Endodermal cell (in vitro differentiated cells): ENCODE data around the gene GCH1. TPM values are rescaled to one million over a fixed set of nuclear protein-coding genes. Genes with fewer than 3 reads are reported as not detected.
"Not testable (repeated sequence)": the region's sequence is repeated elsewhere in the genome, so short reads cannot be mapped to it uniquely, and the experiment has no call there.

ENCODE experiments used
- DNase-seq: peaks from one replicate; pipeline ENCODE4 v3.0.0-alpha.2; 2017
- H3K27ac ChIP-seq: 2 replicates; pipeline ENCODE4 v1.5.1; 2013; ENCODE audit warnings: mild to moderate bottlenecking, low read depth, low read length, moderate library complexity
- H3K27me3 ChIP-seq: 2 replicates; pipeline ENCODE4 v1.6.1; 2013; ENCODE audit warnings: mild to moderate bottlenecking, low read length, moderate library complexity; ENCODE audit not compliant: insufficient read depth, control insufficient read depth, poor library complexity, severe bottlenecking
- H3K36me3 ChIP-seq: 2 replicates; pipeline ENCODE4 v1.7.0; 2013; ENCODE audit warnings: mild to moderate bottlenecking, low read length, moderate library complexity; ENCODE audit not compliant: control insufficient read depth, insufficient read depth
- H3K4me1 ChIP-seq: one replicate; pipeline ENCODE4 v1.7.0; 2013; ENCODE audit warnings: low read length; ENCODE audit not compliant: control insufficient read depth, insufficient read depth
- H3K4me3 ChIP-seq: 2 replicates; pipeline ENCODE4 v1.5.1; 2013; ENCODE audit warnings: mild to moderate bottlenecking, low read length, moderate library complexity
- H3K9ac ChIP-seq: 2 replicates; pipeline ENCODE4 v1.6.1; 2013; ENCODE audit warnings: mild to moderate bottlenecking, low read length, moderate library complexity; ENCODE audit not compliant: poor library complexity, severe bottlenecking; ENCODE audit errors: extremely low read depth
- H3K9me3 ChIP-seq: 2 replicates; pipeline ENCODE4 v1.6.1; 2013; ENCODE audit warnings: mild to moderate bottlenecking, low read length, moderate library complexity; ENCODE audit not compliant: control insufficient read depth
- H3K27ac Mint-ChIP-seq: 2 replicates; pipeline ENCODE4 v1.8.0; 2020; ENCODE audit warnings: mixed read lengths
- H3K27me3 Mint-ChIP-seq: 2 replicates; pipeline ENCODE4 v1.8.0; 2021; ENCODE audit warnings: mild to moderate bottlenecking, mixed read lengths; ENCODE audit not compliant: insufficient read depth
- H3K36me3 Mint-ChIP-seq: 2 replicates; pipeline ENCODE4 v1.8.0; 2020; ENCODE audit warnings: low read depth, mixed read lengths
- H3K4me1 Mint-ChIP-seq: 2 replicates; pipeline ENCODE4 v1.8.0; 2020; ENCODE audit warnings: mixed read lengths
- H3K4me3 Mint-ChIP-seq: 2 replicates; pipeline ENCODE4 v1.8.0; 2020; ENCODE audit warnings: mild to moderate bottlenecking, moderate library complexity, mixed read lengths
- H3K9me3 Mint-ChIP-seq: 2 replicates; pipeline ENCODE4 v1.8.0; 2020; ENCODE audit warnings: mild to moderate bottlenecking, mixed read lengths
- CTCF ChIP-seq: fragments of 200-600 bp; sonication (generic); conservative IDR thresholded peaks from 2 replicates; pipeline ENCODE4 v1.5.0; 2021; ENCODE audit warnings: antibody characterized with exemption, mild to moderate bottlenecking
- WGBS, 2 experiments: methylation state at CpG; one replicate each; pipeline versions ENCODE4 v1.1.5 to v1.1.7; 2013; ENCODE audit warnings: missing lambda C conversion rate in 2 of 2, mixed read lengths in 1 of 2; ENCODE audit not compliant: insufficient coverage in 1 of 2, insufficient read length in 1 of 2; 5-methylcytosine and 5-hydroxymethylcytosine counted together
- total RNA-seq, 2 donors: library from RNA; stranded (reverse); fragmentation: NEBNext Ultra II Directional in 1 of 2; extraction: Animal tissue kit (Norgen Biotek cat#: 25700) in 1 of 2; gene quantifications; 2 replicates in 1 of 2; 3 replicates in 1 of 2; pipeline ENCODE4 v1.2.1, GENCODE V29; 2021

The GCH1 gene
- total RNA-seq, 2 donors from 2014 or later = 18.3 to 18.7 TPM

DNA sequence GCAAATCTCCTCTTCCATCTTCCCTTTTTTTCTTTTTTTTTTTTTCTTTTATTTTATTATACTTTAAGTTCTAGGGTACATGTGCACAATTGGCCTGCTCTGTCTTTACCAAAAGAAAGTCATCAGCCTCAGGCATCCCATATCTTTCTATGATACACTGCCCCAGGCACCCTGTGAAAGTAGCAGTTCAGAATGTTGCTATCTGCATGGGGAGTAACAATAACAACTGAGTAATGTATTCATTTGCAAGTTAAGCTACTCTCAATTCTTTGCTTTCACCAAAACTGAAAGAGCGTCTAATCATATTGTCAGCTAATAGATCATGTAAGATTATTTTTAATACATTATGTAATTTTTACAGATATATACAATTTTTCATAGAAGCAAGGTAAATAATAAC, 13.5 kb upstream of the GCH1 start:
- H3K36me3 Mint-ChIP-seq = no peaks in the 10 kb centered on the region
- no peak for DNase-seq
- no peaks in the 10 kb centered on the region for H3K9me3 Mint-ChIP-seq
- TF ChIP-seq CTCF = no peak
- no peak overlapping the region for H3K4me3 Mint-ChIP-seq
- WGBS, 2 experiments = no CpG with 5 or more reads among the region's 1 CpG
- no peak overlapping the region for H3K9ac ChIP-seq
- peaks cover 2% of the 10 kb centered on the region for H3K27me3 Mint-ChIP-seq
- peaks cover 6% of the 10 kb centered on the region for H3K4me1 Mint-ChIP-seq
- H3K27ac Mint-ChIP-seq = no peak overlapping the region
- H3K27ac ChIP-seq = no peak overlapping the region
- no peak overlapping the region for H3K4me3 ChIP-seq
- H3K36me3 ChIP-seq = no peaks in the 10 kb centered on the region
- H3K4me1 ChIP-seq = no peaks in the 10 kb centered on the region
- no peaks in the 10 kb centered on the region for H3K9me3 ChIP-seq
- H3K27me3 ChIP-seq = no peaks in the 10 kb centered on the region

DNA sequence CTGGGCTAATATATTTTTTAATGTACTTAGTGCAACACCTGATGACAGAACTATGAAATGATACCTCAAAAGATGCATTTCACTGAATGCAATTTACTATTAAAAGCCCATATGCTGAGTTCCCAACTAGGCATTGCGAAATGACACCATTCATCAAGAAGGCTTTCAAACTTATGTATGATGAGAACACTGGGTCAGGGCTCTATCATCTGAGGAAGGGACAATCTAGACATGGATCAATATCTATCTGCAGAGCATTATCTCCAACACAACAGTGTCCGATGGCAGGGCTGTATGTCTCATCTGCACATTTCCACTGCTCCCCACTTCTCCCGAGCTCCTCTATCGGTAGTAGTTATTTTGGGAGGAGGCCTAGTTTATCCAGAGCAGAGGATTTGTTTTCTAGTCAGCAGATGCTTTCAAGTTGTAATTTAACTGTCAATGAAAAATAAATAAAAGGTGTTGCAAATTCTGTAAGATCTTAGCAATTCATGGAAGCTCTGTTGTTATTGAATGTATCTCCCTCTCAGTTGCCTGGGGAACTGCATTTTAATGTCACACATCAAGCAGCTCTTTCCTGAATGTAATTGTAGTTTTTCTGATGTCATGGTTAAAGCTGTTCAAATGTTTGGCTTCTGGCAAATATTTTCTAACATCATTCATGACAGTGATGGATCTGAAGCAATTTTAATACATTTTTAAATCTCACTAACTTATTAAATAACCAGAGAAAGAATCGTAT, 7.4 kb upstream of the GCH1 start:
- Histone ChIP-seq H3K4me1 (no peaks in the 10 kb centered on the region), H3K36me3 (no peaks in the 10 kb centered on the region), H3K27ac (no peak overlapping the region), H3K27me3 (peaks cover 7% of the 10 kb centered on the region), H3K9me3 (no peaks in the 10 kb centered on the region), H3K9ac (no peak overlapping the region), H3K4me3 (no peak overlapping the region)
- 97% methylated on average over 5 of the region's 5 CpGs; no CpG with 5 or more reads in 1 of the 2 experiments for WGBS, 2 experiments
- DNase-seq = no peak
- H3K9me3 Mint-ChIP-seq = no peaks in the 10 kb centered on the region
- H3K27me3 Mint-ChIP-seq = peaks cover 17% of the 10 kb centered on the region
- no peak overlapping the region for H3K4me3 Mint-ChIP-seq
- no peak overlapping the region for H3K27ac Mint-ChIP-seq
- no peak for TF ChIP-seq CTCF
- no peaks in the 10 kb centered on the region for H3K36me3 Mint-ChIP-seq
- peaks cover 6% of the 10 kb centered on the region for H3K4me1 Mint-ChIP-seq

- H3K27ac Mint-ChIP-seq, H3K36me3 Mint-ChIP-seq, H3K9me3 Mint-ChIP-seq, H3K36me3 ChIP-seq, H3K9me3 ChIP-seq, H3K4me1 ChIP-seq, DNase-seq, H3K9ac ChIP-seq, H3K4me1 Mint-ChIP-seq, H3K4me3 ChIP-seq, H3K27ac ChIP-seq, H3K4me3 Mint-ChIP-seq: not testable (repeated sequence)
- peaks cover 11% of the 10 kb centered on the region for H3K27me3 ChIP-seq
- 94 to 100% methylated on average over 2 to 3 of the region's 4 CpGs for WGBS, 2 experiments
- peaks cover 17% of the 10 kb centered on the region for H3K27me3 Mint-ChIP-seq
These were observed 6.3 kb upstream of the GCH1 start for GRCh38 chr14:54908973-54909372.
